Measurements from ENCODE around the gene PPP1R37.

The PPP1R37 gene

DNA sequence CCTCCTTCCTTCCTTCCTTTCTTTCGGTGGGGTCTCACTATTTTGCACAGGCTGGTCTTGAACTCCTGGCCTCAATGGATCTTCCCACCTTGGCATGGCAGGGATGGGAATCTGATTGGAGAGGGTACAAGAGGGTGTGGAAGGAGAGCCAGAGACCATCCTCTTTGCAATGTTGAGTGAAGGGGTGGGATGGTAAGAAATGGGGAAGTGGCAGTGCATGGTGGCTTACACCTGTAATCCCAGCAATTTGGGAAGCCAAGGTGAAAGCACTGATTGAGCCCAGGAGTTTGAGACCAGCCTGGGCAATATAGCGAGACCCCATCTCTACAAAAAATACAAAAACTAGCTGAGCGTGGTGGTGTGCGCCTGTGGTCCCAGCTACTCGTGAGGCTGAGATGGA lies 91.1 kb downstream of the PPP1R37 start:
- TF ChIP-seq, protein P1, sequence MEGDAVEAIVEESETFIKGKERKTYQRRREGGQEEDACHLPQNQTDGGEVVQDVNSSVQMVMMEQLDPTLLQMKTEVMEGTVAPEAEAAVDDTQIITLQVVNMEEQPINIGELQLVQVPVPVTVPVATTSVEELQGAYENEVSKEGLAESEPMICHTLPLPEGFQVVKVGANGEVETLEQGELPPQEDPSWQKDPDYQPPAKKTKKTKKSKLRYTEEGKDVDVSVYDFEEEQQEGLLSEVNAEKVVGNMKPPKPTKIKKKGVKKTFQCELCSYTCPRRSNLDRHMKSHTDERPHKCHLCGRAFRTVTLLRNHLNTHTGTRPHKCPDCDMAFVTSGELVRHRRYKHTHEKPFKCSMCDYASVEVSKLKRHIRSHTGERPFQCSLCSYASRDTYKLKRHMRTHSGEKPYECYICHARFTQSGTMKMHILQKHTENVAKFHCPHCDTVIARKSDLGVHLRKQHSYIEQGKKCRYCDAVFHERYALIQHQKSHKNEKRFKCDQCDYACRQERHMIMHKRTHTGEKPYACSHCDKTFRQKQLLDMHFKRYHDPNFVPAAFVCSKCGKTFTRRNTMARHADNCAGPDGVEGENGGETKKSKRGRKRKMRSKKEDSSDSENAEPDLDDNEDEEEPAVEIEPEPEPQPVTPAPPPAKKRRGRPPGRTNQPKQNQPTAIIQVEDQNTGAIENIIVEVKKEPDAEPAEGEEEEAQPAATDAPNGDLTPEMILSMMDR (IDR thresholded peaks at IDR 0.05; ENCODE audit: insufficient read depth, low read length, missing control alignments) = no peak
- ChIA-PET POLR2A (no interaction called here), CTCF (interaction anchor here (1.6 to 2.4 kb wide), 2 partner anchors 16 to 144 kb away, joined by 3 to 8 read pairs; no protein-coding TSS in a partner anchor)
- H3K4me3 ChIP-seq (ENCODE audit: low read depth, low read length) = no peak overlapping the region
- DNase-seq (ENCODE audit: low read depth, low spot score) = no peak

DNA sequence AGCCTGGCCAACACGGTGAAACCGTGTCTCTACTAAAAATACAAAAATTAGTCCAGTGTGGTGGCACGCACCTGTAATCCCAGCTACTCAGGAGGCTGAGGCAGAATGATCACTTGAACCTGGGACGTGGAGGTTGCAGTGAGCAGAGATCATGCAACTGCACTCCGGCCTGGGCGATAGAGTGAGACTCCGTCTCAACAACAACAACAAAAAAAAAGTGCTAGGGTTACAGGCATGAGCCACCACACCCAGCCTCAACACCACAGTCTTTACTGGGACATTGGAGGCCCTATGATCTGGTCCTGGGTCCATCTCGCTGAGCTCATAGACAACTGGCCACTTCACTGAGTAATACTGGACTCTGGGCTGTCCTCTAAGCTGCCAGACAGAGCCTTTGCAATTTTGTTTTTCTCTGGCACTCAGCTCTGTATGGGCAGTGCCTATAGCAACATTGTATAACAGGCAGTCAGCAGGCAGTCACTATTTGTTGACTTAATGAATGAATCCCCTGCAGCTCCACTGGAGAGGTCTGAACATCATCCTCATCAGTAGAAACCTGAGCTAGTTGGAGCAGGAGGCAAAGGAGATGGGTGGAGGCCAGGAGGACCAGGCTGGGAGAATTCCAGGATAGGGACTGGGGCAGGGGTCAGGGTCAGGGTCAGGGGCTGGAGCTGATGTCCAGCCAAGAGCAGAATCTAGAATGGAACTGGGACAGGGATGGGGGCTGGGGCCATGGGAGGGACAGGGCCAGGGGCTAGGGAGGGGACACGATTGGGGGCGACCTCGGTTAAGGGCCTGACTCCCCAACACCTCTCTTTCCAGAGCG lies 93.7 kb downstream of the PPP1R37 start:
- TF ChIP-seq, protein P1 (IDR thresholded peaks at IDR 0.05; ENCODE audit: insufficient read depth, low read length, missing control alignments) = no peak
- ChIA-PET POLR2A (interaction anchor here (1.4 kb wide), 1 partner anchor 9 kb away, joined by 7 read pairs; the partner anchor contains the start of genes BLOC1S3 and TRAPPC6A), CTCF (interaction anchor here (1.1 to 1.7 kb wide), 4 partner anchors 8 to 134 kb away, joined by 3 to 9 read pairs (median 4); partner anchors contain the start of genes BLOC1S3 and TRAPPC6A)
- peak; percentile 24 for DNase-seq (ENCODE audit: low read depth, low spot score)
- H3K4me3 ChIP-seq (ENCODE audit: low read depth, low read length) = no peak overlapping the region

DNA sequence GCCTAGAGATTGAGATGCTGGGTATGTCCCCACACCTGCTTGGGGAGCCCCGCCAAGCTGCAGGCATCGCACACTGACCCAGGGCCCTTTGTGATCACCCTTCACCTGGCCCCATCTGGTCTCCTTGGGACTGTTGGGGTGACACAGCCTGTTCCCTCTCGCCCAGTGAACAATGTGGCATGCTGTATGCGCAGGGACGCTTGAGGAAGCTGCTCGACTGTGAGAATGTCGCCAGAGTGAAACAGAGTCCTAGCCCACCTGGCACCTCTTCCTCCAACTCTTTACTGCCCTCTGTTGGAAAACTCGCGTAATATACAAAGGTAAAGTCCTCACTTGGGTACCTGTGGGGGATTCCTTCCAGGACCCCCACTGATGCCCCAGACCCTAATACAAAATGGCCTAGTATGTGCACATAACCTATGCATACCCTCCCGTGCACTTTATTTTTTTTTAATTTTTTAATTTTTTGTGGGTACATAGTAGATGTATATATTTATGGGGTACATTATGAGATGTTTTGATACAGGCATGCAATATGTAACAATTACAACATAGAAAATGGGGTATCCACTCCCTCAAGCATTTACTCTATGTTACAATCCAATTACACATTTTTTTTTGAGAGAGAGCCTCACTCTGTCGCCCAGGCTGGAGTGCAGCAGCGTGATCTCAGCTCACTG lies 94.6 kb downstream of the PPP1R37 start:
- POLR2A ChIA-PET = interaction anchor here (1.4 kb wide), 1 partner anchor 10 kb away, joined by 7 read pairs; the partner anchor contains the start of genes BLOC1S3 and TRAPPC6A
- no peak for DNase-seq (ENCODE audit: low read depth, low spot score)
- TF ChIP-seq, protein P1 (IDR thresholded peaks at IDR 0.05; ENCODE audit: insufficient read depth, low read length, missing control alignments) = peak; percentile 21
- CTCF ChIA-PET = interaction anchor here (1.0 to 1.7 kb wide), 4 partner anchors 9 to 134 kb away, joined by 3 to 9 read pairs (median 4); partner anchors contain the start of genes BLOC1S3 and TRAPPC6A
- no peak overlapping the region for H3K4me3 ChIP-seq (ENCODE audit: low read depth, low read length)

DNA sequence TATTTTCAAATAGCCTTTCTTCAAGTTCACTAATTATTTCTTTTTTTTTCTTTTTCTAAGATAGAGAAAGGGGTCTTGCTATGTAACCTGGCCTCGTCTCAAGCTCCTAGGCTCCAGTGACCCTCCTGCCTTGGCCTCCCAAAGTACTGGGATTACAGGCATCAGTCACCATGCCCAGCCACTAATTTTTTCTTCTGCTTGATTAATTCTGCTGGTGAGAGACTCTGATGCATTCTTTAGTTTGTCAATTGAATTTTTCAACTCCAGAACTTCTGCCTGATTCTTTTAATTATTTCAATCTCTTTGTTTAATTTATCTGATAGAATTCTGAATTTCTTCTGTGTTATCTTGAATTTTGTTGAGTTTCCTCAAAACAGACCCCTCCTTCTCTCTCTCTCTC lies 97.0 kb downstream of the PPP1R37 start:
- TF ChIP-seq, protein P1 (IDR thresholded peaks at IDR 0.05; ENCODE audit: insufficient read depth, low read length, missing control alignments) = no peak
- DNase-seq (ENCODE audit: low read depth, low spot score) = no peak
- POLR2A ChIA-PET = interaction anchor here (0.7 kb wide), 1 partner anchor 188 kb away, joined by 3 read pairs; no protein-coding TSS in a partner anchor
- CTCF ChIA-PET = no interaction called here
- no peak overlapping the region for H3K4me3 ChIP-seq (ENCODE audit: low read depth, low read length)

DNA sequence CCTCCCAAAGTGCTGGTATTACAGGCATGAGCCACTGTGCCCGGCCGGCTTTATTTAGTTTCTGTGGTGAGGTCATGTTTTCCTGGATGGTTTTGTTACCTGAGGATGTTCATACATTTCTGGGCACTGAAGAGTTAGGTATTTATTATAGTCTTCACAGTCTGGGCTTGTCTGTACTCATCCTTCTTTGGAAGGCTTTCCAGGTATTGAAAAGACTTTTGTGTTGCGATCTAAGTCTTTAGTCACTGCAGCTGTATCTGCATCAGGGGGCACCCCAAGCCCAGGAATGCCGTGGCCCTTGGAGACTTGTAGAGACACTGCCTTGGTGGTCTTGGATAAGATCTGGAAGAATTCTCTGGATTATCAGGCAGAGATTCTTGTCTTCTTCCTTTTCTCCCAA lies 98.4 kb downstream of the PPP1R37 start:
- ChIA-PET CTCF (no interaction called here), POLR2A (no interaction called here)
- TF ChIP-seq, protein P1 (IDR thresholded peaks at IDR 0.05; ENCODE audit: insufficient read depth, low read length, missing control alignments) = no peak
- DNase-seq (ENCODE audit: low read depth, low spot score) = no peak
- no peak overlapping the region for H3K4me3 ChIP-seq (ENCODE audit: low read depth, low read length)

DNA sequence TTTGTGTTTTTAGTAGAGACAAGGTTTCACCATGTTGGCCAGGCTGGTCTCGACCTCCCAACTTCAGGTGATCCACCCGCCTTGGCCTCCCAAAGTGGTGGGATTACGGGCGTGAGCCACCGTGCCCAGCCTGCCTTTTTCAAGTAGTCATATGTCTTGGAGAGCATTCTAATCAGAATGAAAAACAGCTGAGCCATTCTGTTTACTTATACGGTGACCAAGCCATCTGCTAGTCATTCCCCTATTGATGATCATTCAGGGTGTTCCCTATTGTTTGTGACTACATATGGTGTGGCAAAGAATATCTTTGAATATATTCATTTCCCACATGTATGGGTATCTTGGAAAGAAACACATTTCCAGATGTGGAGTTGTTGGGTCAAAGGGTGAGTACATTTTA lies 102.8 kb downstream of the PPP1R37 start:
- H3K4me3 ChIP-seq (ENCODE audit: low read depth, low read length) = no peak overlapping the region
- TF ChIP-seq, protein P1 (IDR thresholded peaks at IDR 0.05; ENCODE audit: insufficient read depth, low read length, missing control alignments) = no peak
- CTCF ChIA-PET = no interaction called here
- no peak for DNase-seq (ENCODE audit: low read depth, low spot score)
- POLR2A ChIA-PET = no interaction called here
